SK-N-SH (cell line): ENCODE results near the gene RDX.

Source experiments
- ELF1 ChIP-seq: IDR thresholded peaks from 2 replicates; pipeline ENCODE4 v1.4.0; 2012
- EZH2phosphoT487 ChIP-seq: fragments of 200-600 bp; sonication (generic); IDR thresholded peaks from 2 replicates; pipeline ENCODE4 v1.6.1; 2017; ENCODE audit warnings: low read depth, mixed run types, mild to moderate bottlenecking, antibody characterized with exemption, moderate library complexity, borderline replicate concordance
- JUND ChIP-seq: IDR thresholded peaks from 2 replicates; pipeline ENCODE4 v1.4.0; 2012
- POLR2AphosphoS5 ChIP-seq: IDR thresholded peaks from 2 replicates; pipeline ENCODE4 v1.6.1; 2012; ENCODE audit warnings: low read depth, low read length
- SIN3A ChIP-seq: IDR thresholded peaks from 2 replicates; pipeline ENCODE4 v1.6.1; 2012; ENCODE audit warnings: low read depth, mild to moderate bottlenecking, low read length, moderate library complexity, borderline replicate concordance
- TAF1 ChIP-seq: IDR thresholded peaks from 2 replicates; pipeline ENCODE4 v1.6.1; 2012; ENCODE audit warnings: low read depth, mild to moderate bottlenecking, low read length, moderate library complexity, borderline replicate concordance
- TF ChIP-seq, protein P1 (sequence below): IDR thresholded peaks from 2 replicates; pipeline ENCODE4 v1.4.0; 2012; ENCODE audit warnings: low read depth
- TF ChIP-seq, protein P2 (sequence below): fragments of 200-600 bp; sonication (generic); IDR thresholded peaks from 2 replicates; pipeline ENCODE4 v1.6.1; 2017; ENCODE audit warnings: antibody characterized with exemption, mild to moderate bottlenecking, moderate library complexity
- TF ChIP-seq, protein P3 (sequence below): IDR thresholded peaks from 2 replicates; pipeline ENCODE4 v1.4.0; 2012; ENCODE audit warnings: low read depth, borderline replicate concordance

DNA sequence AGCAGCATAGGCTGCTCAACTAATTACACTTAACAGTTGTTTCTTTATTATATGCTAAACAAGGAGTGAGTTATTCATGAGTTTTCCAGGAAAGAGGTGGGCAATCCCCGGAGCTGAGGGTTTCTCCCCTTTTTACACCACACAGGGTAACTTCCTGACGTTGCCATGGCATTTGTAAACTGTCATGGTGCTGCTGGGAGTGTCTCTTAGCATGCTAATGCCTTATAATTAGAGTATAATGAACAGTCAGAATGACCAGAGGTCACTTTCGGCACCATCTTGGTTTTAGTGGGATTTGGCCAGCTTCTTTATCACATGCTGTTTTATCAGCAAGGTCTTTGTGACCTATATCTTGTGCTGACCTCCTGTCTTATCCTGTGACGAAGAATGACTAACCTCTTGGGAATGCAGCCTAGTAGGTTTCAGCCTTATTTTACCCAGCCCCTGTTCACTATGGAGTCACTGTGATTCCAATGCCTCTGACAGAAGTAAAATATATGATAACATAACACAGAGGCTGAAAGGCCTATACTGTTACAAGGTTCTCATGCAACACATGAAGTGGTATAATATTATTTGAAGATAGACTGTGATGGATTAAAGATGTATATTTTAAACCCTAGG lies 41.3 kb upstream of the RDX start:
- TF ChIP-seq SIN3A (no peak), ELF1 (no peak), TAF1 (no peak), POLR2AphosphoS5 (no peak), JUND (no peak), EZH2phosphoT487 (no peak)
- TF ChIP-seq, protein P1, sequence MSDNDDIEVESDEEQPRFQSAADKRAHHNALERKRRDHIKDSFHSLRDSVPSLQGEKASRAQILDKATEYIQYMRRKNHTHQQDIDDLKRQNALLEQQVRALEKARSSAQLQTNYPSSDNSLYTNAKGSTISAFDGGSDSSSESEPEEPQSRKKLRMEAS, result no peak
- TF ChIP-seq, protein P2, sequence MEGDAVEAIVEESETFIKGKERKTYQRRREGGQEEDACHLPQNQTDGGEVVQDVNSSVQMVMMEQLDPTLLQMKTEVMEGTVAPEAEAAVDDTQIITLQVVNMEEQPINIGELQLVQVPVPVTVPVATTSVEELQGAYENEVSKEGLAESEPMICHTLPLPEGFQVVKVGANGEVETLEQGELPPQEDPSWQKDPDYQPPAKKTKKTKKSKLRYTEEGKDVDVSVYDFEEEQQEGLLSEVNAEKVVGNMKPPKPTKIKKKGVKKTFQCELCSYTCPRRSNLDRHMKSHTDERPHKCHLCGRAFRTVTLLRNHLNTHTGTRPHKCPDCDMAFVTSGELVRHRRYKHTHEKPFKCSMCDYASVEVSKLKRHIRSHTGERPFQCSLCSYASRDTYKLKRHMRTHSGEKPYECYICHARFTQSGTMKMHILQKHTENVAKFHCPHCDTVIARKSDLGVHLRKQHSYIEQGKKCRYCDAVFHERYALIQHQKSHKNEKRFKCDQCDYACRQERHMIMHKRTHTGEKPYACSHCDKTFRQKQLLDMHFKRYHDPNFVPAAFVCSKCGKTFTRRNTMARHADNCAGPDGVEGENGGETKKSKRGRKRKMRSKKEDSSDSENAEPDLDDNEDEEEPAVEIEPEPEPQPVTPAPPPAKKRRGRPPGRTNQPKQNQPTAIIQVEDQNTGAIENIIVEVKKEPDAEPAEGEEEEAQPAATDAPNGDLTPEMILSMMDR, result no peak
- TF ChIP-seq, protein P3, sequence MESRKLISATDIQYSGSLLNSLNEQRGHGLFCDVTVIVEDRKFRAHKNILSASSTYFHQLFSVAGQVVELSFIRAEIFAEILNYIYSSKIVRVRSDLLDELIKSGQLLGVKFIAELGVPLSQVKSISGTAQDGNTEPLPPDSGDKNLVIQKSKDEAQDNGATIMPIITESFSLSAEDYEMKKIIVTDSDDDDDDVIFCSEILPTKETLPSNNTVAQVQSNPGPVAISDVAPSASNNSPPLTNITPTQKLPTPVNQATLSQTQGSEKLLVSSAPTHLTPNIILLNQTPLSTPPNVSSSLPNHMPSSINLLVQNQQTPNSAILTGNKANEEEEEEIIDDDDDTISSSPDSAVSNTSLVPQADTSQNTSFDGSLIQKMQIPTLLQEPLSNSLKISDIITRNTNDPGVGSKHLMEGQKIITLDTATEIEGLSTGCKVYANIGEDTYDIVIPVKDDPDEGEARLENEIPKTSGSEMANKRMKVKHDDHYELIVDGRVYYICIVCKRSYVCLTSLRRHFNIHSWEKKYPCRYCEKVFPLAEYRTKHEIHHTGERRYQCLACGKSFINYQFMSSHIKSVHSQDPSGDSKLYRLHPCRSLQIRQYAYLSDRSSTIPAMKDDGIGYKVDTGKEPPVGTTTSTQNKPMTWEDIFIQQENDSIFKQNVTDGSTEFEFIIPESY, result no peak
